HCT116 (cell line): ENCODE measurements around the gene PDHB. TPM values are rescaled to one million over a fixed set of nuclear protein-coding genes. Genes with fewer than 3 reads are reported as not detected.

Experiments used
- ATAC-seq: fragments of 200-7000 bp; cut with Tn5 transposase; 2 replicates; pipeline ENCODE4 v1.9.1; 2020; ENCODE audit warnings: mild to moderate bottlenecking, moderate library complexity
- BruUV-seq: library from RNA; stranded (reverse); fragments of 400-500 nt; replicated peaks from 2 replicates; lab custom pipeline; 2021; lab: Mats Ljungman, UMichigan
- CTCF ChIA-PET: fragments of 300-600 bp; sonication (Branson Sonifier 250); formaldehyde crosslinking; loops from one replicate; lab custom pipeline; 2021; ENCODE audit warnings: antibody characterized with exemption; lab: Charles Lee
- POLR2A ChIA-PET: fragments of 300-600, 350-600 bp; sonication (Branson Sonifier 250); formaldehyde crosslinking; loops from one replicate; lab custom pipeline; 2021; ENCODE audit warnings: antibody characterized with exemption; lab: Charles Lee
- RAD21 ChIA-PET, 2 experiments: fragments of 300-600 bp; sonication (Branson Sonifier 250); formaldehyde crosslinking; loops; one replicate each; lab custom pipeline; 2023; ENCODE audit warnings: low total read pairs in 2 of 2; ENCODE audit not compliant: uncharacterized antibody in 2 of 2, unreplicated experiment in 2 of 2, low non-redundant PET in 1 of 2; lab: Charles Lee
- DNase-seq: peaks from one replicate; pipeline ENCODE4 v3.0.0-alpha.2; 2010; ENCODE audit warnings: low read depth, low spot score
- H2AFZ ChIP-seq: fragments of 200-600 bp; shearing (Covaris generic), sonication (generic); 2 replicates; pipeline ENCODE4 v1.6.1; 2017; ENCODE audit warnings: low read depth, mixed run types, mixed read lengths, antibody characterized with exemption, low read length; ENCODE audit not compliant: poor library complexity, severe bottlenecking
- H3K27ac ChIP-seq: 2 replicates; pipeline ENCODE4 v1.5.1; 2012; ENCODE audit warnings: low read depth, low read length
- H3K27me3 ChIP-seq: fragments of 200-600 bp; sonication (generic); 2 replicates; pipeline ENCODE4 v1.6.1; 2016; ENCODE audit warnings: mixed run types, low read length, mixed read lengths; ENCODE audit not compliant: insufficient read depth
- H3K36me3 ChIP-seq, 2 experiments: fragments of 200-500 bp in 1 of 2; fragments of 200-600 bp in 1 of 2; sonication (Bioruptor generic) in 1 of 2; sonication (generic) in 1 of 2; 2 replicates each; pipeline versions ENCODE4 v1.5.1 to v1.6.1; 2014 to 2016; ENCODE audit warnings: low read length in 2 of 2, inconsistent platforms in 1 of 2, mixed read lengths in 1 of 2, mixed run types in 1 of 2; ENCODE audit not compliant: insufficient read depth in 2 of 2, control insufficient read depth in 1 of 2
- H3K4me1 ChIP-seq, 2 experiments: fragments of 200-600 bp in 1 of 2; sonication (generic) in 1 of 2; 2 replicates each; pipeline versions ENCODE4 v1.5.1 to v1.6.1; 2012 to 2017; ENCODE audit warnings: low read length in 2 of 2, inconsistent platforms in 1 of 2, mild to moderate bottlenecking in 1 of 2, mixed read lengths in 1 of 2, mixed run types in 1 of 2, moderate library complexity in 1 of 2; ENCODE audit not compliant: insufficient read depth in 2 of 2, control insufficient read depth in 1 of 2
- H3K4me2 ChIP-seq: fragments of 200-600 bp; sonication (generic); 2 replicates; pipeline ENCODE4 v1.6.1; 2017; ENCODE audit warnings: mixed run types, low read length, mixed read lengths
- H3K4me3 ChIP-seq, 2 experiments: fragments of 200-600 bp in 1 of 2; sonication (generic) in 1 of 2; replicated peaks in 1 of 2; 2 replicates each; pipeline ENCODE4 v1.5.1; 2011 to 2016; ENCODE audit warnings: low read length in 2 of 2, control low read depth in 1 of 2, low read depth in 1 of 2, mild to moderate bottlenecking in 1 of 2, mixed read lengths in 1 of 2, mixed run types in 1 of 2
- H3K79me2 ChIP-seq: fragments of 200-600 bp; sonication (generic); 2 replicates; pipeline ENCODE4 v1.6.1; 2017; ENCODE audit warnings: mild to moderate bottlenecking, mixed run types, low read length, moderate library complexity, mixed read lengths; ENCODE audit not compliant: insufficient read depth
- H3K9ac ChIP-seq: fragments of 200-600 bp; sonication (generic); 2 replicates; pipeline ENCODE4 v1.6.1; 2016; ENCODE audit warnings: low read length, mixed read lengths
- H3K9me2 ChIP-seq: fragments of 200-600 bp; sonication (generic), shearing (Covaris generic); 2 replicates; pipeline ENCODE4 v1.6.1; 2017; ENCODE audit warnings: mixed run types, mild to moderate bottlenecking, moderate library complexity; ENCODE audit not compliant: insufficient read depth
- H3K9me3 ChIP-seq, 2 experiments: fragments of 200-500 bp in 1 of 2; fragments of 200-600 bp in 1 of 2; sonication (Bioruptor generic) in 1 of 2; sonication (generic) in 1 of 2; 2 replicates each; pipeline ENCODE4 v1.6.1; 2014 to 2017; ENCODE audit warnings: low read length in 2 of 2, mixed read lengths in 2 of 2, inconsistent platforms in 1 of 2, low read depth in 1 of 2, mild to moderate bottlenecking in 1 of 2, mixed run types in 1 of 2, moderate library complexity in 1 of 2; ENCODE audit not compliant: control insufficient read depth in 1 of 2, insufficient read depth in 1 of 2
- H4K20me1 ChIP-seq: fragments of 200-600 bp; sonication (generic), shearing (Covaris generic); 2 replicates; pipeline ENCODE4 v1.6.1; 2017; ENCODE audit warnings: mixed run types, mild to moderate bottlenecking, moderate library complexity; ENCODE audit not compliant: insufficient read depth
- ATF3 ChIP-seq: IDR thresholded peaks from 2 replicates; pipeline ENCODE4 v1.6.1; 2012
- CEBPB ChIP-seq: IDR thresholded peaks from 2 replicates; pipeline ENCODE4 v1.6.1; 2012; ENCODE audit warnings: low read depth
- EGR1 ChIP-seq: IDR thresholded peaks from 2 replicates; pipeline ENCODE4 v1.6.1; 2012; ENCODE audit warnings: low read depth
- EZH2 ChIP-seq: fragments of 200-600 bp; sonication (generic); IDR thresholded peaks from 2 replicates; pipeline ENCODE4 v1.6.1; 2017; ENCODE audit warnings: antibody characterized with exemption, mixed run types
- MAX ChIP-seq: IDR thresholded peaks from 2 replicates; pipeline ENCODE4 v1.6.1; 2012
- POLR2A ChIP-seq: IDR thresholded peaks from 2 replicates; pipeline ENCODE4 v1.7.0; 2011; ENCODE audit warnings: borderline replicate concordance; ENCODE audit not compliant: insufficient read depth, insufficient read length; ENCODE audit errors: extremely low read depth
- RAD21 ChIP-seq: IDR thresholded peaks from 2 replicates; pipeline ENCODE4 v1.6.1; 2012; ENCODE audit warnings: low read depth, mild to moderate bottlenecking
- SIN3A ChIP-seq: IDR thresholded peaks from 2 replicates; pipeline ENCODE4 v1.6.1; 2012; ENCODE audit warnings: low read depth
- YY1 ChIP-seq: IDR thresholded peaks from 2 replicates; pipeline ENCODE4 v1.6.1; 2011; ENCODE audit warnings: low read length, low read depth, moderate library complexity, mild to moderate bottlenecking; ENCODE audit not compliant: insufficient replicate concordance; ENCODE audit errors: extremely low read depth
- ZBTB33 ChIP-seq: IDR thresholded peaks from 2 replicates; pipeline ENCODE4 v1.6.1; 2011; ENCODE audit warnings: mild to moderate bottlenecking, low read length, moderate library complexity; ENCODE audit not compliant: insufficient replicate concordance; ENCODE audit errors: extremely low read depth
- ZNF274 ChIP-seq: fragments of 200-500 bp; sonication (Bioruptor generic); IDR thresholded peaks from 2 replicates; pipeline ENCODE4 v1.6.1; 2014; ENCODE audit warnings: mild to moderate bottlenecking, low read depth, low read length, inconsistent platforms
- intact Hi-C: fragments of 100-400 bp; cut with micrococcal nuclease; formaldehyde crosslinking; loops from 2 replicates; pipeline ENCODE4 v1.10.0; 2022
- total RNA-seq: library from RNA; stranded (reverse); gene quantifications from one replicate; pipeline ENCODE4 v1.2.1, GENCODE V29; 2021; ENCODE audit not compliant: unreplicated experiment

The PDHB gene
- total RNA-seq, 1 experiment from 2014 or later = 60.2 TPM

- TF ChIP-seq ZBTB33 (no peak), SIN3A (no peak)
These were observed 54.1 kb downstream of the PDHB start (continued) for GRCh38 chr3:58379351-58380073.

GRCh38 chr3:58377750-58378149 lies 55.9 kb downstream of the PDHB start:
- CTCF ChIA-PET = no interaction called here

More at GRCh38 chr3:58377750-58378149, 55.9 kb downstream of the PDHB start:
- H3K4me1 ChIP-seq = no peaks in the 10 kb centered on the region
- DNase-seq (no peak), ATAC-seq (no peak)
- no peak overlapping the region for H3K4me3 ChIP-seq
- H3K9me3 ChIP-seq = no peaks in the 10 kb centered on the region
- intact Hi-C loops = no loop called here
- H3K4me2 ChIP-seq = no peak overlapping the region
- no peak overlapping the region for H3K27ac ChIP-seq
- no peaks in the 10 kb centered on the region for H3K79me2 ChIP-seq
- no peaks in the 10 kb centered on the region for H4K20me1 ChIP-seq
- H2AFZ ChIP-seq = no peak overlapping the region
- no peak overlapping the region for H3K9ac ChIP-seq
- H3K27me3 ChIP-seq = no peaks in the 10 kb centered on the region
- ChIA-PET POLR2A (no interaction called here), RAD21 (no interaction called here)
- BruUV-seq = no TSS peak
- TF ChIP-seq MAX (no peak), RAD21 (no peak), ZNF274 (no peak), ATF3 (no peak), POLR2A (no peak), CEBPB (no peak), EGR1 (no peak), YY1 (no peak), EZH2 (no peak)
- no peaks in the 10 kb centered on the region for H3K36me3 ChIP-seq
- H3K9me2 ChIP-seq = no peaks in the 10 kb centered on the region

Other genes with a start within 250 kb of the PDHB start
- not detected for gene DNASE1L3, start 222.9 kb downstream of the PDHB start, total RNA-seq
- gene ABHD6, start 196.0 kb downstream of the PDHB start, total RNA-seq = 12.7 TPM
- gene RPP14, start 127.6 kb downstream of the PDHB start, total RNA-seq = 22.4 TPM
- gene HTD2, start 127.3 kb downstream of the PDHB start, total RNA-seq = 13.5 TPM
- gene PXK, start 100.9 kb downstream of the PDHB start, total RNA-seq = 10.2 TPM
- 12.0 TPM for gene KCTD6, start 58.3 kb upstream of the PDHB start, total RNA-seq
- 12.8 TPM for gene ACOX2, start 103.4 kb upstream of the PDHB start, total RNA-seq
- gene FAM107A, start 143.6 kb upstream of the PDHB start, total RNA-seq = not detected
- 0.32 TPM for gene FAM3D, start 232.9 kb upstream of the PDHB start, total RNA-seq